CD1c-positive myeloid dendritic cell (primary cell): ENCODE measurements around the gene DOCK4.

Experiments
- DNase-seq: peaks from one replicate; pipeline ENCODE4 v3.0.0-alpha.2; 2016; ENCODE audit errors: extremely low spot score

Gene DOCK4

GRCh38 chr7:112189691-112190090, 16.5 kb downstream of the DOCK4 start:
- DNase-seq = no peak

DNA sequence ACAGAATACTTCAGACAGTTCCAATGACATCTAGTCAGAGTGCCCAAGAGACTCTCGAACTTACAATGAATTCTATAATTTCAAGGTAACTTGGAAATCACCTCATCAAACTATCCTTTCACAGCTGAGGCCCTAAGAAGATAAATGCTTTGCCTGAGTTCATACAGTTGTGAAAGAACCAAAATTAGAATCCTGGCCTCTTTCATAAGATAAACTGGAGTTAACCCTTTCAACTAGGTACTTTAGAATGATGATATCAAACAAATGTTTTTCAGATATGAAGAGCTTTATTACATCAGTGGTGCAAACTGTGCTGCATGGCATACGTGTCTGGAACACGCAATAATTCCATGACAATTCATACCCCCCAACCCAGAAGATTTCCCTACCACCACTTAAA, 17.9 kb downstream of the DOCK4 start:
- DNase-seq = no peak

DNA sequence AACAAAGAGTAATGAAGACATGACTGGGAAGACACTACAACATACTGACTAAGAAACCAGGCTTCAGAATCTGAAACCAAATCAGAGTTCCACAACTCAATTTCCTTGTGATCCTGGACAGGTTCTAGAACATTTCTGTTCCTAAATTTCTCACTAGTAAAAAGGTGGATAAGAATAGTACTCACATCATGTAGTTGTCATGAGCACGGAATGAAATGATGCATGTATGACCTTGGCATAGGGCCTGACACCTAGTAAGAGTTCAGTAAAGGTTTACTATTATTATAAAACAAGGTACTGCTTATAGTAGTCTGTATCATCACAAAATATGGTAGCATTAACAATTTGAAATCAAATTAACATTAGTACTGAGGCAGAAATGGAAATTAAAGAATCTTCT, 19.9 kb downstream of the DOCK4 start:
- DNase-seq = no peak

GRCh38 chr7:112185005-112185834, 21.0 kb downstream of the DOCK4 start:
- no peak for DNase-seq

DNA sequence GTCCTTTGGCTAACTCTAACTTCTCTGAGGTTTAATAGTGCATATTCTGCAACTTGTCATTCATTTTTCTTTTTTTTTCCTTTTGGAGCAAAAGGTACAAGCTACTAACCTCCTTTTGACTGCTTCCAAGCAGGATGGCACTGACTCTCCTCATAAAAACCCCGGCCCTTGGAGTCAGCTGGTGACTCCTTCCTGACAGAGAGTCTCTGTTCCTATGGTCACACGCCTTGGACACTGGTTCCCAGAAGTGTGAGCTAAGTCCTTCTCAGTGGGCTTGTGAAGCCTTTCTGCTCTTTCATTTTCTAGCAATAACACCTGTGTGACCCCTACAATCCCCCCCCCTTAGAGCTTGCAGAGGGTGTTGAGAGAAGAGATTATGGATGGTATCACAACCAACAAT, 21.7 kb downstream of the DOCK4 start:
- DNase-seq = no peak

DNA sequence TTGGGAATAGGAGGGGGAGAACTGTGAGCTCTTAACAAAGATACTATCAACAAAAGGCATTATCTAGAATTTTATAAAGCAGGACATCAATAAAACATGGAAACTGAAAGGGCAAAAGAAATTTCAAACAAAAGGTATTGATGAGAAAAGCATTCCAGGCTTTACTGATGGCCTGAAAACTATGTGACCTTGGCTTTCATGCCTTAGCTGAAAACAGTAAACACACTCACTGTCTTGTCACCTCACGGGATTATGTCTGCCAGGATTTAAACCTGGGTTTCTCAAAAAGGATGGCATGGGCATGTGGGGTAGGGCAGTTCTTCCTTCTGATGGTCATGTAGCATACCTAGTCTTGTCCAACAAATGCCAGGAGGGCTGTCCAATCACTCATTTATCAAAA, 22.9 kb downstream of the DOCK4 start:
- DNase-seq = no peak

- DNase-seq = no peak
These were observed 23.4 kb downstream of the DOCK4 start for GRCh38 chr7:112182749-112183148.

GRCh38 chr7:112180223-112180622, 26.0 kb downstream of the DOCK4 start:
- no peak for DNase-seq

DNA sequence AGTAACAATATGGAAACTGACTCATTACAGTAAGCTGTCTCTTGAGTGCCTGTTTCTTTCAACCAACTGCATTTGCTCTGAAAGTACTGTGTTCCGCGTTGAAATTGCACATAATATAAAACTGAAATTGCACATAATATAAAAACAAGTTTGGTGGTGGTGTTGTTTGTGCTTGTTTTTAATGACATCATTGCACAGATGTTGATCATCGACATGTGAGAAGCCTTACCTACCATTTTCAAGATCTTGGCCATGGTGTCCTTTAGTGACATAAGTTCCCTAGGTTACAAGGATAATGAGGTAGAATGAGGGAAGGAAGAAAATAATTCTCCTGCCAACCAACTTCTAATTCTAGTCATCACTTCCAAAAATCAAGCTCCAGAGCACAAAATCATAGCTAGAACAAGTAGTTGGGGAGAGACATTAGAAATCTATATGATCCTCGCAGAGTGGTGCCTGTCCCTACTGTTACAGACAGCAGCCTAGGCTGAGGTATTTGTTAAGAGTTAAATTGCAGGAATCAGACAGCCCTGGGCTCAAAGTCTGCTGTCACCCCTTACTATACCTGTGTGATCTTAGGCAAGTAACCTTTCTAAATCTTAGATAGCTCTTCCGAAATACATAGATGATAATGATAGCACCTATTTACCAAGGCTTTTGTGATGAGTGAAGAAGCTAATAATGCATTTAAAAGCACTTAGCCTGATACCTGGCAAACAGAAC, 29.3 kb downstream of the DOCK4 start:
- DNase-seq = no peak

- no peak for DNase-seq
These were observed 30.0 kb downstream of the DOCK4 start for GRCh38 chr7:112176241-112176640.

- DNase-seq = no peak
These were observed 32.0 kb downstream of the DOCK4 start for GRCh38 chr7:112174192-112174591.

GRCh38 chr7:112173568-112173905, 32.7 kb downstream of the DOCK4 start:
- DNase-seq = no peak

DNA sequence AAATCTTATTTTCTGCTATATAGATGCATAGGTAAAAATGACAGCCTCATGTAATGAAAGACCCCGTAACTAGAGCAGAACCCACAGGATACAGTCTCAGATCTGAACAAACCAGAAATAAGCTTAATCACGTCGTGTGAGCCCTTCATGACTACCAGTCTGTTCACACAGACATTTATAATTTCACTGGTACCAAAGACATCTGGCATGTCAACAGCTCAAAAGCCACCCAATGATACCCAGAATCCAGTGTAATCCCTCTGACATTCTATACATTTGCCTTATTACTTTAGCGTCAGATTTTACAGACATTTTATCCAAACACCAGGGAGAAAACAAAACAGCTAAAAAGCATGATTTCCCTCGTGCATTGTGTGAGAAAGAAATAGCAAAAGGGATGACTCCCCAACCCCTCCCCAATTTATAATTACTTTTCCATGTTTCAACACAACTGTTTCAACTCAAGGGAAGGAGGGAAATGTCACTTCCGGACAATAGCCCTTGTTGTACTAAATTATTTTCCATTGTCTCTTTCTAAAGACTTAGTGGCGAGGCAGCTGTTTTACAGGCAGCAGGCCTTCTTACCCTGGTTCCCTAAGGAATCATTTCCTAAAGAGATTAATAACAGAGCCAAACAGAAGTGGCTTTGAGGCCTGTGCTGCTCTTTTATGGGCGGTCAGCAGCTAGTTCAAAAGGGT, 33.2 kb downstream of the DOCK4 start:
- no peak for DNase-seq

DNA sequence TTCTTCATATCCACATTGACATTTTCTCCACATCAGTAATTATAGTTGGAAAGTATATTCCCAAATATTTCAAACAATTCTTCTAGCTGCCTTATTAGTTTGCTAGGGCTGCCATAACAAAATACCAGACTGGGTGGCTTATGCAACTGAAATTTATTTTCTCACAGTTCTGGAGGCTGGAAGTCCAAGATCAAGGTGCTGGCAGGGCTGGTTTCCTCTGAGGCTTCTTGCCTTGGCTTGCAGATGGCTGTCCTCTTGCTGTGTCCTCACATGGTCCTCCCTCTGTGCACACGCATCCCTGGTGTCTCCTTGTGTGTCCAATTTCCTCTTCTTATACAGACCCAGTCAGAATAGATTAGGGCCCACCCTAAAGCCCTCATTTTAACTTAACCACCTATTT, 34.5 kb downstream of the DOCK4 start:
- no peak for DNase-seq

DNA sequence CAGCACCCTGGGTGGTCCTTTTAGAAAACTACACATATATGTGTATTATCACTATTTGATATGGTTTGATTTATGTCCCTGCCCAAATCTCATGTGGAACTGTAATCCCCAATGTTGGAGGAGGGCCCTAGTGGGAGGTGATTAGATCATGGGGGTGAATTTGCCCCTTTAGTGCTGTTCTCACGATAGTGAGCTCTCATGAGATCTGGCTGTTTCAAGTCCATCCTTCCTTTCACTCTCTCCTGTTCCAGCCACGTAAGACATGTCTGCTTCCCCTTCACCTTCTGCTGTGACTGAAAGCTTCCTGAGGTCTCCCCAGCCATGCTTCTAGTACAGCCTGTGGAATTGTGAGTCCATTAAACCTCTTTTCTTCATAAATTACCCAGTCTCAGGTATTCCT, 37.3 kb downstream of the DOCK4 start:
- DNase-seq = no peak

- DNase-seq = no peak
These were observed 39.1 kb downstream of the DOCK4 start for GRCh38 chr7:112167147-112167546.

- DNase-seq = no peak
These were observed 43.3 kb downstream of the DOCK4 start for GRCh38 chr7:112162784-112163506.

DNA sequence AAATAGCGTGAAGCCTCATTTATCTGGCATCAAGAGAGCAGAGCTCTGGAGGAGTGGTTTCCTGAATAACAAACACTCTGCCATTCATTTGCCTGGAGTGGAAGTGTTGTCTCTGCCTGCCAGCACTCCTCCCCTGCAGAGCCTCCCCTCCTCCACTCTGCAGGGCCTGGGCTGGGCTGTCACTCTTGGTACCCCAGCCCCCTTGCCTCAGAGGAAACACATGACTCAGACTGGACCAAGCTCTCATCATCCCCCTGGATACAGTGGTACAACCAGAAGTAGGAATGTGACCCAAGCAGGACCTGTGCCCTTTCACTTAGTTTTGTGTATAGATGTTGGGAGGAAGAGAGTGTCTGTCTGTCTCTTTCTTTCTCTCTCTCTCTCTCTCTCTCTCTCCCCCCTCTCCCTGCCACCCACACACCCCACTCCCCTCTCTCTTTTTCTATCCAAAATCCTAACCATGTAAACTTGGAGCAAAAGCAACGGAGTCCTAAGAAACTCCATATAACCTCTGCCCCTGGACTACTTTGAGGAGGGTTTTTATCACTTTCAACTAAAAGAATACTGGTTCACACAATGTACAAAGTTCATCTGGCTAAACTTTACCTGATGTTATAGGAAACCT, 43.9 kb downstream of the DOCK4 start:
- no peak for DNase-seq

- DNase-seq = no peak
These were observed 44.7 kb downstream of the DOCK4 start for GRCh38 chr7:112161253-112162141.

DNA sequence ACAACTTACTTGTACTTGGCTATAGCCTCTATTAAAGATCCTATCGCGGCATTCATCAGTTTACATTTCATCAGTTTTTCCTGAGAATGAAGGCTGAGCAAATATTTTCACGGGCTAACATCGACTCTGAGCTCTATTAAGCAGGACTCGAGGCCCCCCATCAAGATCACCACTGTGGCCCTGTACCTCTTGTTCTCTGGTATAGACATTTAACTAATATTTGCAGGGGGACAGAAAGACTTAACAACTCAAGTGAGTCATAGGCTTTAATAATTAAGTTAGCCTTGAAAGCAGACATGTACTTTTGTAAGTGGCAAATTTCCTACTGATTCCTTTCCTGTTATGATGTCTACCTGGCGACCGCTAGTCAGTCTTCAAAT, 45.4 kb downstream of the DOCK4 start:
- no peak for DNase-seq
